ENCODE data around the gene CABYR.

CABYR gene, protein sequence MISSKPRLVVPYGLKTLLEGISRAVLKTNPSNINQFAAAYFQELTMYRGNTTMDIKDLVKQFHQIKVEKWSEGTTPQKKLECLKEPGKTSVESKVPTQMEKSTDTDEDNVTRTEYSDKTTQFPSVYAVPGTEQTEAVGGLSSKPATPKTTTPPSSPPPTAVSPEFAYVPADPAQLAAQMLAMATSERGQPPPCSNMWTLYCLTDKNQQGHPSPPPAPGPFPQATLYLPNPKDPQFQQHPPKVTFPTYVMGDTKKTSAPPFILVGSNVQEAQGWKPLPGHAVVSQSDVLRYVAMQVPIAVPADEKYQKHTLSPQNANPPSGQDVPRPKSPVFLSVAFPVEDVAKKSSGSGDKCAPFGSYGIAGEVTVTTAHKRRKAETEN

DNA sequence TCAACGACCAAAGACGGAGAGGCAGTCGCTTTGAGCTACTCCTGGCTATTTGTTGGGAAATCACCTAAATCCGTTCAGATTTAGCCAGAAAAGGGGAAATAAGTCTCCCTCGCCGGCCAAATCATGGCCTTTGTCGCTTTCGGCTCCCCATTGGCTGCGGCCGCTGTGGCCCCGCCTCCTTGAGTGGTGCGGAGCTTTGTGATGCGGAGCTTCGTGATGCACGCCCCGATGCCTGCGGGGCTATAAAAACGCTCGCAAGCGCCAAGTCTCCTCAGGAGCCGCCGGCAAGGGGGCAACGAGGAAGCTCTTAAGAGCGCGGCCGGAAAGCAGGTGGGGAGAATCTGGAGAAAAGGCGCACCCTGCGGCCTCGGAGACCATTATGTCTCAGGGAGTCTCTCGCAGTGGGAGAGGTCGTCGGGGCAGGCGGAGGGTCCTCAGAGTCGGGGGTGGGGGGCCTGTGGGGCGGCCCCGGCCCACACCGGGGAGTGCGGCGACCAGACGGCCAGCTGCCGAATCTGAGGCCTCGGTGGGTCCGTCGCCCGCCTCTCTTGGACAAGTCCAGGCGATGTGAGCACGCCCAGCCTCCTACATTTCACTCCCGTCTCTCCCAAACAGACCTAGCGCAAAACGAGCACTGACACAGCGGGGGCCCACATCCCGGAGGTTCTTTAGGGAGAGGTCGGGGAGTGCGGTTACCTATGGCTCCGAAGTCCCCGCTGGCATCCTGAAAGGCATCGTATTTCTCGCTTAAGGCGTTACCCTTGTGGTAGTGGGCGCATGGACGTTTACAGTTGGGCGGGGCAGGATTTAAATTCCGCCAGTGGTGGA, at the start of gene CABYR:
TSS of gene CABYR (plus strand) at position 274 of the 828 bp plus-strand sequence. CDS start 4,053 bp downstream, outside the sequence.
- DNase-seq: no peak

DNA sequence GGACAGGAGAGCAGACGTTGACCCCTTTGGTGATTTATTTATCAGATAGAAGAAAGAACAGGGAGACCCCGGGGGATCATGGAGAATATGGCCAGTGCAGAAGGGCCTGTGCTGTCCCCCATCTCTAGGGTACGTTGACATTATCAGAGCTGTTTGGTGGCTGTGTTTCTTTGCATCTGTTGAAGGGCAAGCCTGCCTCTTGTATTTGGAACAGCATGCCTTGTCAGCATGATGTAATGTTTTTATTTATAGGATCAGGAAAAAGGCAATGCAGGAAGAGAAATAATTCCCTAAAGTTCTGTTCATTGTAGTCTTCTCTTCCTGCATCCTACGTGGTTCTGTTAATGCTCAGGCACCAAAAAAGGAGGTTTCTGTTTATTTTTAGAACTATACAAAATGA, 49.8 kb upstream of the CABYR start:
- no peak for DNase-seq

DNA sequence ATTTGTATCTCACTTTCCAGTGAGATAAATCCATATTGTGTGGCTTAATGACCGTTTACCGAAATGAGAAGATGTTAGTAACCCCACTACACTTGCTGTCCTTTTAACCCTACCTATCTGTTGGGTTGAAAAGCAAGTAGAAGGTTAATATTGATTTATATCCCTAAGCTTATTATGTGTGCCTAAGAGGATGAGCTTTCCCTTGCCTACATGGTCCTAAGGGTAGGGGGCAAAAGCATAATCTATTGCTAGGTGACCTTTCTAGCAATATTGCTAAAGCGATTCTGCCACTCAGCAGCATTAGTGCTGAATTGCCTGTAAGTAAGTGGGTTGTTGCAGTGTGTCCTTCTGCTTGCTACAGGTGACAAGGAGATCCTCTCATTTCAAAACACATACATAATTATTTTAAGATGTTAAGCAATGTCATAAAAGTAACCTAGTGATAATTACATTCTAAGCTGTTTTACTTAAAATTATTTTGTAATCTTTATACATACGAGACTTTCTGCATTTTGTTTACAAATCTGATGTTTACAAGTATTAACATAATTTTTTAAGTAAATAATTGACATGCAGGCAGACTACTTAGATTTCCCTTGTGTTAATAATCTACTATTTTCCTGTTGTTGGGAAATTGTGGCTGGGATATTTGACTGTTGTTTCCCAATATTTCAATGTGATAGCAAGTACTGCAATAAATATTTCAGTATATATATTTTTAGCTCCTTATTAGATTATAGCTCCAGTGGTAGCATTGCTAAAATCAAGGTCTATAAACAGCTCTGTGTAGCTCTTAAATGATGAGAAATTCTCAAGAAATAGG, 49.1 kb upstream of the CABYR start:
- DNase-seq: no peak

DNA sequence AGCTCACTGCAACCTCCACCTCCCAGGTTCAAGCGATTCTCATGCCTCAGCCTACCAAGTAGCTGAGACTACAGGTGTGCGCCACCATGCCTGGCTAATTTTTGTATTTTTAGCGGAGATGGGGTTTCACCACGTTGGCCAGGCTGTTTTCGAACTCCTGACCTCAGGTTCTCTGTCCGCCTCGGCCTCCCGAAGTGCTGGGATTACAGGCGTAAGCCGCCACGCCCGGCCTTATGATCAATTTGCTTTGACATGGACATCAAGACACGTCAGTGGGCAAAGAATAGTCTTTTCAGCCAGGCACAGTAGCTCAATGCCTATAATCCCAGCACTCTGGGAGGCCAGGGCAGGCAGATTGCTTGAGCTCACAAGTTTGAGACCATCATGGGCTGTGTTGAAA, 48.0 kb upstream of the CABYR start:
- DNase-seq: no peak

DNA sequence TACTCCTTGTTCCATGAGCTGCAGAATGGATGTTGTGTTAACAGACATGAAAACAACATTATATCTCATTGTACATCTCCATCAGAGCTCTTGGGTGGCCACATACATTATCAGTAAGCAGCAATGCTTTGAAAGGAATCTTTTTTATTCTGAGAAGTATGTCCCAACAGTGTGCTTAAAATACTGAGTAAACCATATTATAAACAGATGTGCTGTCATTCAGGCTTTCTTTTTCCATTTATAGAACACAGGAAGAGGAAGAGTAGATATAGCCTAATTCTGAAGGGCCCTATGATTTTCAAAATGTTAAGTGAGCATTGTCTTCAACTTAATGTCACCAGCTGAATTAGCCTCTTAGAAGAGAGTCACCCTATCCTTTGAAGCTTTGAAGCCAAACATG, 44.3 kb upstream of the CABYR start:
- no peak for DNase-seq

DNA sequence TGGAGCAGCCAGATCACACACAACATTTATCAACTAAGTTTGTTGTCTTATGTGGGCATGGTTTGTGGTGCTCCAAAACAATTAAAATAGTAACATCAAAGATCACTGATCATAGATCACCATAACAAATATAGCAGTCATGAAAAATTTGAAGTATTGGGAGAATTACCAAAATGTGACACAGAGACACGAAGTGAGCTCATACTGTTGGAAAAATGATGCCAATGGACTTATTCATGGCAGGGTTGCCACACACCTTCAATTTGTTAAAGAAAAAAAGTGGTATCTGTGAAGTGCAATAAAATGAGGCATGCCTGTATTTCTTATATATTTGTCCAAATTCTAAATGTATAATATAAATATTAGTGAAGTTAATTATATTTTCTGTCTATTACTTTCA, 42.9 kb upstream of the CABYR start:
- DNase-seq: no peak

DNA sequence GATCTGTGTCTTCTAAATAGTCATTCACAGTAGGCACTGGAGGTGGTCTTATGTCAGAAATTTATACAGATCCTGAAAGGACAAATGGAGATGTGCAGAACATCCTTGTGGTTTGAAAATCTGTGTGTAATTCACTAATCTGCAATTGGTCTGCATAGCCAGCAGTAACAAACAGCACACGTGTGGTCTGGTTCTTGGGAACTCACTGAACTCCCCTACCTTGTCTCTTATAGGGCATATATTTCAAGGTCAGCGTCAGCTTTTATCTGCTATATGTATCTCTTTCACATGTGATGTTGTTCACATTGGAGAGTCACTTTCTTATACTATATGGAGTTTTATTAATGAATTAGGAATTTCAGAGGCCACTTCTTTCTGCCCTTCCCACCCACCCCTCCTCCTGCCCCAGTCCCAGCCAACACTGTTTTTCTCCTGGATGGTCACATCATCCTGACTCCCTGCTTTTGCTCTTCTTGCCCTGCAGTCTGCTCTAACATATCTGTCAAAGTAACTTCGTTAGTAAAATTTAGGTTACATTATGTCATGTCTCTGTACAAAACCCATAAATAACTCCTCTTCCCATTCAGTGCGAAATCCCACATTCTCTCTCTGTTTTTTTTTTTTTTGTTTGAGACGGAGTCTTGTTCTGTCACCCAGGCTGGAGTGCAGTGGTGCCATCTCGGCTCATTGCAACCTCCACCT, 35.4 kb upstream of the CABYR start:
- DNase-seq: no peak

DNA sequence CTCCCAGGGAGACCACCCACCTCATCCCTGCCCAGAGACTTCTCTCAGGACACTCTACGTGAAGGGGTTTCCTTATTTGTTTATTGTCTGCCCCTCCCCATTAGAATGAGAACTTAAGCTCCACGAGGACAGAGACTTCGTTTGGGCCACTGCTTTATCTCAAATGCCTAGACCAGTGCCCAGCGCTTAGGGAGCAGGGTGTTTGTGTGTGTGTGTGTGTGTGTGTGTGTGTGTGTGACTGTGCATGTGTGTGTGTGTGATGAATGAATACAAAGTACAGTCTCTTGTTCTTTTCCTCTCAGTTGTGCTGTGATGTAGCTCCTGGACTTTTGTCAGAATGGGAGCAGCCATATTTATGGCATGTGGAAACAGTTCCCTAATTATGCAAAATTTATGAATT, 34.4 kb upstream of the CABYR start:
- no peak for DNase-seq

DNA sequence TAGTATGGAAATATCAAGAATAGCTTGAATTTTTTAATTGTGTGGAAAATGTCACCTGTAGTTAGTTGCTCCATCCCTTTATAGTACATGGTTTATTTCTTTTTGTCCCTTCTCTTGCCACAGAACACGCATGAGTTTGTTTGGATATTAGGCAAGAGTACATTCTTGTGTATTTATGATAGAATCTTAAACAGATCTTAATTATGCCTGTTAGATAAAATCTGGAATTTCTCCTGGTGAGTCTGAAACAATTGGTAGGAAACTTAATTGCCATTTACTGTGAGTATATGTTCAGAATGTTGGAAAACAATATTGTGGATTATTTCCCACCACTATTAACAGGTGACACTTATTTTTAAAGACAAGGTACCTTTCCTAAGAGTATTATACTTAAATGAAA, 30.2 kb upstream of the CABYR start:
- no peak for DNase-seq

DNA sequence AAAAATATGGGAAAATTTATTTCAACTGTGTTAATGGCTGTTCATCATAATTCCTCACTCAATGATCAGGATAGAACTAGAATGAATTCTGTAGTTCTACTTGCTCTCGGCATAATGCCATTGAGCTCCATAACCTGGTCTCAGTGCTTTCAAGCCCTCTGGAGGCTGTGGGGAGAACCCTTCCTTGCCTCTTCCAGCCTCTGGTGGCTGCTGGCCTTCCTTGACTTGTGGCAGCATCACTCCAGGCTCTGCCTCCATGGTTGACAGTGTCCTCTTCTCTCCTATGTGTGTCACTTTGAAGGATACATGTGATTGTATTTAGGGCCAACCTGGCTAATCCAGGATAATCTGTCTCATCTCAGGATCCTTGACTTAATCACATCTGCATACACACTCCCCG, 26.9 kb upstream of the CABYR start:
- DNase-seq: no peak

DNA sequence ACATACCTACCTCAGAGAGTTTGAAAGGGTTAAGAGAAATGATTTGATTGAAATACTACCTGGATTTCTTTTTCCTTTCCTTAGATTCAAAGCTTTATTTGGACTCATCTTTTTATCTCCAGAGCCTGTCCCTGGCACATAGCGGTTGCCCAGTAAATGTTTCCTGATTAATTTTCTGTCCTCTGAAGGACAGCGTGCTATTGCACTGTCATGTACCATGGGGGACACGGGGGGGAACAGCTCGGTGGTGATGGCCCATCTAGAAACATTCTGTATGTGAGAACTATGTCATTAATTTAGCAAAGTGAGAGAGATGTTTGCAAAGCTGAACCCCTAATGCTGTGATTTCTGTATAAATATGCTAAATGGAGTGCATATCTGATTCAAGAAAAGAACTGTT, 26.4 kb upstream of the CABYR start:
- DNase-seq: no peak

DNA sequence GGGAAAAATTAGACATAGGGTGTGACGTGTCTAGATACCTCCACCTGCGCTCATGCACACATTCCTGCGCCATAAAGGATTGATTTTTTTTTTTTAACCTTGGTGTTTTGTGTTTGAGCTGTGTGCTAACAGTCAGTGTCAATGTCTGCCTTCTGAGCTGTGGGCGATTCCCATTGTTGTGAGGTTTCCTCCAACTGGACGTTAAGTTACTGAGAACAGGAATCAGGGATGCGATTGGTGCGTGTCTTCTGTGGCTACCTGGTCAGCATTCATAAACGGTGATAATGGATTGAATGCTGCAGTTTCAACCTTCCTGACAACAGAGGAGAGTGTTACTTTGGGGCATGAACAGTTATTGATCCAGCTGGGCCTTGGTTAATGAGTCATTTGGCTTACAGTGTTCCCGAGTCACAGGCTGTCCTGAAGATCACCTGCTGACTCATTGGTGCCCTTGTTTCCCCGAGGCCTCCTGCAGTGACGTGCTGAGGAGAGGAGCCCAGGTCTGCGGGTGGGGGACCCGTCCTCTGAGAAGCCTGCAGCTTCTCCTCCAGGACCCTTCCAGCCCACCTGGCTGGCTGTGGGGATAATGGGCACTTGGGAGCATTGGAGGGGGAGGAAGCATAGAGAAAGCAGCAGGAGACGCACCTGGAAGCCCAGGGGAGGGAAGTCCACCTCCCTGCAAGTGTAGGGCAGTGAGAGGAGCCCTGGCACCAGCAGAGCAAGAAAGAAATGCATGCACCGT, 25.8 kb upstream of the CABYR start:
- DNase-seq: no peak

DNA sequence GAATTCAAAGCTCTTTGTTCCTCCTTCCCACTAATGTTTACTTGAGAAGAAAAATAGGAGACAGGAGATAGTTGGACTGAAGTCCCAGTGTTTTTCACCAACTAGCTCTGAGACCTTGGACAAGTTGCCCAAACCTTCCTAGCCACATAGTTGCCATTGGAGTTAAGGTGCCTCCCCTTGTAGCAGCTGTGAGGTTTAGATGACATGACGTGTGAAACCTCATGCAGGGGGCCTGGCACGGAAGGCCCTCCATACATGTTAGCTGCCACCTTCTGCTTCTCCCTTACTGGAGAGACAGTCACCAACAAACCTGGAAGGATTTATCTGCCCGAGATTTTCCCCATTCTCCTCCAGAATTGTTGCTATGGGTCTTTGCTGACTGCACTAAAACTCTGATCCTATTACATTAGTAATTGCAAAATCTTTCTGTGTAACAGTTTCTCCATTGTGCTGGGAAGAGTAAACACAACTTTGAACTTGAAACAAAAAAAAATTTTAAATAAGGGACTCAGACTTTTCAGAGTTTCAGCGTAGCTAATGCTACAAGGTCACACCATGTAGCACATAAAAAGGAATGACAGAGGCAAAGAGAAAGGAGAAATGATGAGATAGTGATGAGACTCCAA, 23.8 kb upstream of the CABYR start:
- DNase-seq: no peak

DNA sequence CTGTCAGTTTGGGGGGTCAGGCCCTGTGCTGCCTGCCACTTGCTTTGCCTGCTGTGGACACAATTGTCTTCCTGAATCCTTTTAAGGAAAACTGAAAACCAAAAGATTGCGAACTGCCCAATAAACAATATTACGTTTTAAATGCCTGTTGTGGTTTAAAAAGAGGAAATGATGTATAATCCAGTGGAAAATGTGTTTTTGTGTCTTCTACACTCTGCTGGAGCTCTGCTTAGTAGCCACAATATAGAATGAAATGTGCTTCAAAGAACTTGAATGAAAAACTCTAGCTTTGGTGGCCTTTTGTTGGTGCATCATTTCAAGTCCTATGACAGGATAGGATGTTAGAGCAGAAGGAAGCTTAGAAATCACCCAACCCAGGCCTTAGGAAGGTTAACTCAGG, 23.2 kb upstream of the CABYR start:
- DNase-seq: no peak

DNA sequence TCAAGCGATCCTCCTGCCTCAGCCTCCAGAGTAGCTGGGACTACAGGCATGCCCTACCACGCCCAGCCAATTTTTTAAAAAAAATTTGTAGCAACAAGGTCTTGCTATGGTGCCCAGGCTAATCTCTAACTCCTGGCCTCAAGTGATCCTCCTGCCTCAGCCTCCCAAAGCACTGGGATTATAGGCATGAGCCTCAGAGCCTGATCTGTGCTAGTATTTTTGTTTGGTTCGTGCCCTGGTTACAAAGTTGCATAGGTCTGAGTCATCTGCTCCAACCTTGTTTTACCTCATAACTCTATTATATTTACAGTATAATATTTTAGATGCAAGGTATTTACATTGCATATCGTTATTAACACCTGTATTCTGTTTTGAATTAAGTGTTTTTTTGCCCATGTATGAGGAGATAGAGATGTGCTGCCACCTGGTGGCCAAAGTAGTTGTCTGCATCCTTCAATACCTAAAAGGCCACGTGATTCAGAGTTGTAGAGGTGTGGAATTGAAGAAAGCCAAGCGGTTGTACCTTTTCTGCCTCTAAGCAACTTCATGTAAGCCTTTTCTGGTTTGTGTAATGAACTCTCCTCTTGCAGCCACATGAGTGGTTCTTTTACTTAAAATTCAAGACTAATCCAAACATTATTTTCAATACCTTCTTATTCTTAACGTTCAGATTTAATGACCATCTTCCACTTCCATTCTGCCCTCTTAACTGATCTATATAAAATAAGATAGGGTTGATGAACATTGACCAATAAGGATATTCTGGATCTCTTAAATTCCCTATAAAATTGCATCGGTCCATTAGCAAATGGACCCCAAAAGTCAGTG, 19.9 kb upstream of the CABYR start:
- peak; percentile 71 for DNase-seq

DNA sequence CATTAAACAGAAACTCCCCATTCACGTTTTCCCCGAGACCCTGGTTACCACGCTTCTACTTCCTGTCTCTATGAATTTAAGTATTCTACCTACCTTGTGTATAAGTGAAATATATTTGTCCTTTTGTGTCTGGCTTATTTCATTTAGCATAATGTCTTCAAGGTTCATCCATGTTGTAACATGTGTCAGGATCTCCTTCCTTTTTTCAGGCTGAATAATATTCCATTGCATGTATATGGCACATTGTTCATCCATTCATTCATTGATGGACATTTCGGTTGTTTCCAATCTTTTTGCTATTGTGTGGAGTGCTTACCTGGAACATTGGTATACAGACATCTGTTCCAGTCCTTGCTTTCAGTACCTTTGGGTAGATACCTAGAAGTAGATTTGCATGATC, 18.2 kb upstream of the CABYR start:
- no peak for DNase-seq

DNA sequence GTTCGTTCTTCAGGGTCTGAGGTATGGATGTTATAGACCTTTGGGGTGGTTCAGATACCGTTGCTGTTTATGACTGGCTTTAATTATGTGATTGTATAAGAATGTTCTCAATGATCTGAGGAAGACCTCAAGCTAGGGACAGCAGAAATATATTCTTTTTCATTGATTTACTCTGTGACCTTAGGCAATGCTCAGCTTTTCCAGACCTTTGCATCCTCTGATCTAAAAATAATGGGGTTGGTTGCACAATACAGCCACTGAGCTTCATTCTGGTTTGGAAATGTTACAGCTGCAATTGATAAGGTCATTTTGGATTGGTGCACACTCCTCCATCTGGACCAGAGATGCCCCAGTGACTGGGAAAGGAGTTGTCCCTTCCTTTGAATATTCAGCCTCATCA, 17.2 kb upstream of the CABYR start:
- DNase-seq: no peak

DNA sequence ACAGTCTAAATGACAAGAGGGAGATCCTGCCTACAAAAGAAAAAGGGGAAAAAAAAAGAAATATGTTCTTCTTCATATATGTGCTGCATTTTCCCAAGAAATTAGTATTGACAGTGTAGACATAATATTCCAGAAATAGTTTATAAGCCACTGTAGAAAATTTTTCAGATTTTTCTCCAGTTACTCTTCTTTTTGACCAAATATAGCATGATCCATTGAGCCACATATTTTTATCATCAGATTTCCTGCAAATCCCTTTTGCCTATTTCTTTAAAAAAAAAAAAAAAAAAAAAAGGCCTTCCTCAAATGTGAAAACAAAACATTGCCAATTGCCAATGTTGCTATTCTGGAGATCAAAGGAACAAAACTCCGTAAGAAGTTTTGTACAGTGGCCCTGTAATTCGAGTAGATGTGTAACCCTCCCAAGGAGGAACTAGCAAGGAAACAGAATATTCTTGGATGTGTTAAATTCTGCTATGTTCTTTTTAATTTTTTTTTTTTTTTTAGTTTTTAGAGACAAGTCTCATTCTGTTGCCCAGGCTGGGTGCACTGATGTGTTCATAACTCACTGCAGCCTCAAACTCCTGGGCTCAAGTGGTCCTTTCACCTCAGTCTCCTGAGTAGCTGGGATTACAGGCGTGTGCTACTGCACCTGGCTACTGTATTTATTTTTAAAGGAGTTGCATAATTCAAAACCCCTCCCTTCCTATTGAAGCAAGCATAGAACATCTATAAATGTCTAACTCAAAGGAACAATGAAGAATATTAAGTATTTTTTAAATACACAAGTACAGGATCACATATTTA, 12.5 kb upstream of the CABYR start:
- no peak for DNase-seq

DNA sequence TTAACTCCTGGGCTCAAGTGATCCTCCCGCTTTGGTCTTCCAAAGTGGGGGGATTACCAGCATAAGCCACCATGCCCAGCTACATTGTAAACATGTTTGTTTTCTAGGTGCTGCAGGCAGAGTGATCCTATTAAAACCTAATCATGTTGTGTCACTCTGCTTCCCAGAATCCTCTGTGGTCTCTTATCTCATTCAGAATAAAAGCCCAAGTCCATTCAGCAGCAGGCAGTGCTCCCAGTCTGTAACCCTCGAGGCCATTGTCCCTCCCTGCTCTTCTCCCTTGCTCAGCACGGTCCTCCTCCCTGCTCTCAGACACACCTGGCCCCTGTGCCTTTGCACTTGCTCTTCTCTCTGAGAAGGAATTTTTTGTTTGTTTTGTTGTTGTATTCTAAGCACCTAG, 11.1 kb upstream of the CABYR start:
- DNase-seq: peak; percentile 25

DNA sequence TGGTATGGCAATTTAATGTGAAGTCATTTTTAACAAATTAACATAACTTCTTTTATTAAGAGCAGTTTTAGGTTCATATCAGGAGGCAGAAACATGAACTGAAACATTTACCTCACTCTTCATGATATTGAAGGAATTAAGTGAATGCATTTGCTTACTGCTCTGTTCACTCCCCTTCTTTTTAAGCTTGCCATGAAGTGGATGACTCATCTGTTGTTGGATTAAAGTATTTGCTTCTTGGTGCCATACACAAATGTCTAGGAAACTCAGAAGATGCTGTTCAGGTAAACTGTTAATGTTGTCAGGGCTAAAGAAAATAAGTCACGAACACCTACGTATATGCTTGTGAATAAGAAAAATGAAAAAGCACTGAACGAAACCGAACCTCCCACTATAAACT, 10.2 kb upstream of the CABYR start:
- DNase-seq: no peak

All from NCI-H2029 treated with DMSO at 0.1 percent for 48 hours (cell line).